ENCODE measurements around the gene ATOSB. TPM values are rescaled to one million over a fixed set of nuclear protein-coding genes. Genes with fewer than 3 reads are reported as not detected.
A peak's percentile ranks its signal among the peaks of the same experiment; 100 is the strongest.

The ATOSB gene
- total and polyA plus RNA-seq, 9 of the 15 experiments (the other 6 are each of a cell fraction or from before 2014, with no cell fraction given) = 0.45 to 8.0 (median 4.2) TPM

DNA sequence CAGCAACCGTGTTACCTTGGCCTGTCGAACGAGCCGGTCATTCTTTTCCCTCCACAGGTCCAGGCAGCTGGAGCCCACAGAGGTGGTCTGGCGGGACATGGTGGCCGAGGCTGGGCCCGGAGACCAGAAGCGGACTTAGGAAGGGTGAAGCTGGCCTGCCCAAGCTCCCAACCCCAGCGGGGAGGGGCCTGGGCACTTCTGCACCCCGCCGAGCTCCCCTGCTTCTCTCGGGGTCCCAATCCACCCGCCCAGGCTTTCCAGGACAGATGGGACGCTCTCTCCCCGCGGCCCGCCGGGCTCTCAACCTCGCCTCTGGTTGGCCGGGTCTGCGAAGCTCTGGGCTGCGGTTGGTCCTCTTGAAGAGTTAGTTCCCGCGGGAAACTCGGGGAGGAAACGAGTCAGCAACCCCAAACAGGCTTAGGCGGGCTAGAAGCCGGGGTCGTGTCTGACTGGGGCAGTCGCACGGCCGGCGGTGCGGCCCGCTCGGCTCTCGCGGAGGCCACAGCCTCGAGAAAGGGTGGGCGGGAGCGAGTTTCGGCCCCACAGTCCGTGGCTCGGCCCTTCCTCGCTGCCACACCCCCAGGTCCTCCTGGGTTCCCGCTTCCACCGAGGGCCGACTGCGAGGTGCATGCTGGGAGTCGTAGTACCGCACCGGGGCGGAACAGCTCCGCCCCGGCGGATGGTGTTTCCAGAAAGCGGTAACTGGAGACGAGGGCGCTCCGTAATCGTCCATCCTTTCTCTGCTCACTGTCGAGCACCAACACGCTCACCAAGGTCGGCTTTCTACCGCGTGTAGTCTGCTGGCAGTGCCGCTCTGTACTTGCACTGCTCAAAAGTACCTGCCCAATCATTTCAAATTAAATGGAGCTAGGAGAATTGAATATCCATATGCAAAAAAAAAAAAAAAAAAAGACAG, 36.0 kb downstream of the ATOSB start, which contains the start of gene FANCG (continued):
- TF ChIP-seq, protein P1, sequence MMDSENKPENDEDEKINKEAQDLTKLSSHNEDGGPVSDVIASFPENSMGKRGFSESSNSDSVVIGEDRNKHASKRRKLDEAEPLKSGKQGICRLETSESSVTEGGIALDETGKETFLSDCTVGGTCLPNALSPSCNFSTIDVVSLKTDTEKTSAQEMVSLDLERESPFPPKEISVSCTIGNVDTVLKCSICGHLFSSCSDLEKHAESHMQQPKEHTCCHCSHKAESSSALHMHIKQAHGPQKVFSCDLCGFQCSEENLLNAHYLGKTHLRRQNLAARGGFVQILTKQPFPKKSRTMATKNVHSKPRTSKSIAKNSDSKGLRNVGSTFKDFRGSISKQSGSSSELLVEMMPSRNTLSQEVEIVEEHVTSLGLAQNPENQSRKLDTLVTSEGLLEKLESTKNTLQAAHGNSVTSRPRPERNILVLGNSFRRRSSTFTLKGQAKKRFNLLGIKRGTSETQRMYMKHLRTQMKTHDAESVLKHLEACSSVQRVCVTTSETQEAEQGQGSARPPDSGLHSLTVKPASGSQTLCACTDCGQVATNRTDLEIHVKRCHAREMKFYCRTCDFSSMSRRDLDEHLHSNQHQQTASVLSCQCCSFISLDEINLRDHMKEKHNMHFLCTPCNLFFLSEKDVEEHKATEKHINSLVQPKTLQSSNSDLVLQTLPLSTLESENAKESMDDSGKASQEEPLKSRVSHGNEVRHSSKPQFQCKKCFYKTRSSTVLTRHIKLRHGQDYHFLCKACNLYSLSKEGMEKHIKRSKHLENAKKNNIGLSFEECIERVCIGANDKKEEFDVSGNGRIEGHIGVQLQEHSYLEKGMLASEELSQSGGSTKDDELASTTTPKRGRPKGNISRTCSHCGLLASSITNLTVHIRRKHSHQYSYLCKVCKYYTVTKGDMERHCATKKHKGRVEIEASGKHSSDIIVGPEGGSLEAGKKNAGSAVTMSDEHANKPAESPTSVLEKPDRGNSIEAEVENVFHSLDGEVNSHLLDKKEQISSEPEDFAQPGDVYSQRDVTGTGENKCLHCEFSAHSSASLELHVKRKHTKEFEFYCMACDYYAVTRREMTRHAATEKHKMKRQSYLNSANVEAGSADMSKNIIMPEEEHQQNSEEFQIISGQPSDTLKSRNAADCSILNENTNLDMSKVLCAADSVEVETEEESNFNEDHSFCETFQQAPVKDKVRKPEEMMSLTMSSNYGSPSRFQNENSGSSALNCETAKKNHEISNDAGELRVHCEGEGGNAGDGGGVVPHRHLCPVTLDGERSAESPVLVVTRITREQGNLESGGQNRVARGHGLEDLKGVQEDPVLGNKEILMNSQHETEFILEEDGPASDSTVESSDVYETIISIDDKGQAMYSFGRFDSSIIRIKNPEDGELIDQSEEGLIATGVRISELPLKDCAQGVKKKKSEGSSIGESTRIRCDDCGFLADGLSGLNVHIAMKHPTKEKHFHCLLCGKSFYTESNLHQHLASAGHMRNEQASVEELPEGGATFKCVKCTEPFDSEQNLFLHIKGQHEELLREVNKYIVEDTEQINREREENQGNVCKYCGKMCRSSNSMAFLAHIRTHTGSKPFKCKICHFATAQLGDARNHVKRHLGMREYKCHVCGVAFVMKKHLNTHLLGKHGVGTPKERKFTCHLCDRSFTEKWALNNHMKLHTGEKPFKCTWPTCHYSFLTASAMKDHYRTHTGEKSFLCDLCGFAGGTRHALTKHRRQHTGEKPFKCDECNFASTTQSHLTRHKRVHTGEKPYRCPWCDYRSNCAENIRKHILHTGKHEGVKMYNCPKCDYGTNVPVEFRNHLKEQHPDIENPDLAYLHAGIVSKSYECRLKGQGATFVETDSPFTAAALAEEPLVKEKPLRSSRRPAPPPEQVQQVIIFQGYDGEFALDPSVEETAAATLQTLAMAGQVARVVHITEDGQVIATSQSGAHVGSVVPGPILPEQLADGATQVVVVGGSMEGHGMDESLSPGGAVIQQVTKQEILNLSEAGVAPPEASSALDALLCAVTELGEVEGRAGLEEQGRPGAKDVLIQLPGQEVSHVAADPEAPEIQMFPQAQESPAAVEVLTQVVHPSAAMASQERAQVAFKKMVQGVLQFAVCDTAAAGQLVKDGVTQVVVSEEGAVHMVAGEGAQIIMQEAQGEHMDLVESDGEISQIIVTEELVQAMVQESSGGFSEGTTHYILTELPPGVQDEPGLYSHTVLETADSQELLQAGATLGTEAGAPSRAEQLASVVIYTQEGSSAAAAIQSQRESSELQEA (IDR thresholded peaks at IDR 0.05; ENCODE audit: low read depth) = no peak
- TF ChIP-seq ZBTB1 (CRISPR knock-in tag; IDR thresholded peaks at IDR 0.05; ENCODE audit: borderline replicate concordance, low read depth) (no peak), BMI1 (IDR thresholded peaks at IDR 0.05; ENCODE audit: low read length) (no peak), TEAD1 (CRISPR knock-in tag; IDR thresholded peaks at IDR 0.05) (peak in 1 of 2 experiments; percentile 72; a peak in 1 of 4 replicates), HNRNPK (IDR thresholded peaks at IDR 0.05; ENCODE audit: low read depth, low read length, poor library complexity, severe bottlenecking) (no peak), ZNF121 (CRISPR knock-in tag; conservative IDR thresholded peaks at IDR 0.05) (no peak)
- TF ChIP-seq, protein P2, sequence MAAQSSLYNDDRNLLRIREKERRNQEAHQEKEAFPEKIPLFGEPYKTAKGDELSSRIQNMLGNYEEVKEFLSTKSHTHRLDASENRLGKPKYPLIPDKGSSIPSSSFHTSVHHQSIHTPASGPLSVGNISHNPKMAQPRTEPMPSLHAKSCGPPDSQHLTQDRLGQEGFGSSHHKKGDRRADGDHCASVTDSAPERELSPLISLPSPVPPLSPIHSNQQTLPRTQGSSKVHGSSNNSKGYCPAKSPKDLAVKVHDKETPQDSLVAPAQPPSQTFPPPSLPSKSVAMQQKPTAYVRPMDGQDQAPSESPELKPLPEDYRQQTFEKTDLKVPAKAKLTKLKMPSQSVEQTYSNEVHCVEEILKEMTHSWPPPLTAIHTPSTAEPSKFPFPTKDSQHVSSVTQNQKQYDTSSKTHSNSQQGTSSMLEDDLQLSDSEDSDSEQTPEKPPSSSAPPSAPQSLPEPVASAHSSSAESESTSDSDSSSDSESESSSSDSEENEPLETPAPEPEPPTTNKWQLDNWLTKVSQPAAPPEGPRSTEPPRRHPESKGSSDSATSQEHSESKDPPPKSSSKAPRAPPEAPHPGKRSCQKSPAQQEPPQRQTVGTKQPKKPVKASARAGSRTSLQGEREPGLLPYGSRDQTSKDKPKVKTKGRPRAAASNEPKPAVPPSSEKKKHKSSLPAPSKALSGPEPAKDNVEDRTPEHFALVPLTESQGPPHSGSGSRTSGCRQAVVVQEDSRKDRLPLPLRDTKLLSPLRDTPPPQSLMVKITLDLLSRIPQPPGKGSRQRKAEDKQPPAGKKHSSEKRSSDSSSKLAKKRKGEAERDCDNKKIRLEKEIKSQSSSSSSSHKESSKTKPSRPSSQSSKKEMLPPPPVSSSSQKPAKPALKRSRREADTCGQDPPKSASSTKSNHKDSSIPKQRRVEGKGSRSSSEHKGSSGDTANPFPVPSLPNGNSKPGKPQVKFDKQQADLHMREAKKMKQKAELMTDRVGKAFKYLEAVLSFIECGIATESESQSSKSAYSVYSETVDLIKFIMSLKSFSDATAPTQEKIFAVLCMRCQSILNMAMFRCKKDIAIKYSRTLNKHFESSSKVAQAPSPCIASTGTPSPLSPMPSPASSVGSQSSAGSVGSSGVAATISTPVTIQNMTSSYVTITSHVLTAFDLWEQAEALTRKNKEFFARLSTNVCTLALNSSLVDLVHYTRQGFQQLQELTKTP (IDR thresholded peaks at IDR 0.05; ENCODE audit: low read depth in 1 of 2, partially characterized antibody in 2 of 2) = peak in 1 of 2 experiments; percentile 73
- TF ChIP-seq, protein P3, sequence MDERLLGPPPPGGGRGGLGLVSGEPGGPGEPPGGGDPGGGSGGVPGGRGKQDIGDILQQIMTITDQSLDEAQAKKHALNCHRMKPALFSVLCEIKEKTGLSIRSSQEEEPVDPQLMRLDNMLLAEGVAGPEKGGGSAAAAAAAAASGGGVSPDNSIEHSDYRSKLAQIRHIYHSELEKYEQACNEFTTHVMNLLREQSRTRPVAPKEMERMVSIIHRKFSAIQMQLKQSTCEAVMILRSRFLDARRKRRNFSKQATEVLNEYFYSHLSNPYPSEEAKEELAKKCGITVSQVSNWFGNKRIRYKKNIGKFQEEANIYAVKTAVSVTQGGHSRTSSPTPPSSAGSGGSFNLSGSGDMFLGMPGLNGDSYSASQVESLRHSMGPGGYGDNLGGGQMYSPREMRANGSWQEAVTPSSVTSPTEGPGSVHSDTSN (CRISPR knock-in tag; IDR thresholded peaks at IDR 0.05; ENCODE audit: low read depth) = no peak
- TF ChIP-seq, protein P3 (tag; conservative IDR thresholded peaks at IDR 0.05; ENCODE audit: low read depth) = no peak
- TF ChIP-seq, protein P4, sequence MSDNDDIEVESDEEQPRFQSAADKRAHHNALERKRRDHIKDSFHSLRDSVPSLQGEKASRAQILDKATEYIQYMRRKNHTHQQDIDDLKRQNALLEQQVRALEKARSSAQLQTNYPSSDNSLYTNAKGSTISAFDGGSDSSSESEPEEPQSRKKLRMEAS (CRISPR knock-in tag; IDR thresholded peaks at IDR 0.05) = peak; percentile 54; the same call in 1 of the 2 replicates
